Ishikawa (cell line): ENCODE measurements around the gene IFIT1B.

Source experiments
- CEBPB ChIP-seq: IDR thresholded peaks from 2 replicates; pipeline ENCODE4 v1.6.1; 2012
- CREB1 ChIP-seq: IDR thresholded peaks from 2 replicates; pipeline ENCODE4 v1.6.1; 2012; ENCODE audit warnings: low read depth
- EGR1 ChIP-seq: IDR thresholded peaks from 2 replicates; pipeline ENCODE4 v1.6.1; 2012
- EP300 ChIP-seq: IDR thresholded peaks from 2 replicates; pipeline ENCODE4 v1.6.1; 2012; ENCODE audit warnings: borderline replicate concordance
- FOXM1 ChIP-seq: IDR thresholded peaks from 2 replicates; pipeline ENCODE4 v1.6.1; 2012; ENCODE audit warnings: low read depth, borderline replicate concordance
- NFIC ChIP-seq: IDR thresholded peaks from 2 replicates; pipeline ENCODE4 v1.6.1; 2012
- RAD21 ChIP-seq: IDR thresholded peaks from 2 replicates; pipeline ENCODE4 v1.6.1; 2012; ENCODE audit warnings: low read depth
- REST ChIP-seq: IDR thresholded peaks from 2 replicates; pipeline ENCODE4 v1.6.1; 2012; ENCODE audit warnings: low read depth, mild to moderate bottlenecking
- TAF1 ChIP-seq: IDR thresholded peaks from 2 replicates; pipeline ENCODE4 v1.6.1; 2012; ENCODE audit warnings: low read depth, mild to moderate bottlenecking
- TCF12 ChIP-seq: IDR thresholded peaks from 2 replicates; pipeline ENCODE4 v1.6.1; 2012; ENCODE audit warnings: low read depth
- TEAD4 ChIP-seq: IDR thresholded peaks from 2 replicates; pipeline ENCODE4 v1.6.1; 2012
- YY1 ChIP-seq: IDR thresholded peaks from 2 replicates; pipeline ENCODE4 v1.6.1; 2012; ENCODE audit warnings: low read depth
- ZBTB7A ChIP-seq: IDR thresholded peaks from 2 replicates; pipeline ENCODE4 v1.6.1; 2012; ENCODE audit warnings: low read depth
- TF ChIP-seq, protein P1 (sequence below): IDR thresholded peaks from 2 replicates; pipeline ENCODE4 v1.6.1; 2012
- TF ChIP-seq, protein P2 (sequence below): IDR thresholded peaks from 2 replicates; pipeline ENCODE4 v1.6.1; 2012

IFIT1B gene

DNA sequence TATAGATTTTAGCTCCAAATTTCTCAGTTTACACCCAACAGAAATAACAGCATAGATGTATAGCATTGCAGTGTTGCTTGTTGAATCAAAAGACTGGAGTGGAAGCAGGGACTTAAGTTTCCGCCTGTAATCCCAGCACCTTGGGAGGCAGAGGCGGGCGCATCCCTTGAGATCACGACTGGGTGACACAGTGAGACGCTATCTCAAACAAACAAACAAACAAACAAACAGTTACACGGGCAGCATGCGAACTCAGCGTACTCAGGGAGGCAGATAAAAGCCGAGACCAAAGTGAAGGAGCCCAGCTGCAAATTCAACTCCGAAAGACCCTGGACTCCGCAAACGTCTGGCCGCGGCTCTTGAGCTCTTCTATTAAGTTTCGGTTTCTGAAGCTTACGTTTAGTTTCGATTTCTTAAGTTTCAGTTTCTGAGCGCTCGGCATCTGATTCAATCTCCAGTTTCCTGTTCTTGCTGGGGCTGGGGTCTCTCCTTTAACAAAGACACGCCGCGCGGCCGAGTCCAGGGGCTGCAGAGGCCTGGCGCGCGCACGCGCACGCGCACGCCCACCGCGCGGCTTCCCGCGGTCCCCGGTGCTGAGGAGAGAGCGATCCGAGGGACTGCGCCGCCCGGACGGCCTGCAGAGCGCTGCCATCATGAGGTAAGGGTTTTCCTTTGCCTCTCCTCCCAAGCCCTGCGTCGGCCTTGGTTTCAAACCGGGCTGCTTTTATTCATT lies 36.5 kb downstream of the IFIT1B start, which contains the start of gene IFIT5:
Gene IFIT5, plus strand, starts transcription at position 423 of the 733 bp plus-strand sequence. Its CDS starts 231 bp downstream, at position 654.
- TF ChIP-seq TEAD4 (no peak), FOXM1 (no peak)

DNA sequence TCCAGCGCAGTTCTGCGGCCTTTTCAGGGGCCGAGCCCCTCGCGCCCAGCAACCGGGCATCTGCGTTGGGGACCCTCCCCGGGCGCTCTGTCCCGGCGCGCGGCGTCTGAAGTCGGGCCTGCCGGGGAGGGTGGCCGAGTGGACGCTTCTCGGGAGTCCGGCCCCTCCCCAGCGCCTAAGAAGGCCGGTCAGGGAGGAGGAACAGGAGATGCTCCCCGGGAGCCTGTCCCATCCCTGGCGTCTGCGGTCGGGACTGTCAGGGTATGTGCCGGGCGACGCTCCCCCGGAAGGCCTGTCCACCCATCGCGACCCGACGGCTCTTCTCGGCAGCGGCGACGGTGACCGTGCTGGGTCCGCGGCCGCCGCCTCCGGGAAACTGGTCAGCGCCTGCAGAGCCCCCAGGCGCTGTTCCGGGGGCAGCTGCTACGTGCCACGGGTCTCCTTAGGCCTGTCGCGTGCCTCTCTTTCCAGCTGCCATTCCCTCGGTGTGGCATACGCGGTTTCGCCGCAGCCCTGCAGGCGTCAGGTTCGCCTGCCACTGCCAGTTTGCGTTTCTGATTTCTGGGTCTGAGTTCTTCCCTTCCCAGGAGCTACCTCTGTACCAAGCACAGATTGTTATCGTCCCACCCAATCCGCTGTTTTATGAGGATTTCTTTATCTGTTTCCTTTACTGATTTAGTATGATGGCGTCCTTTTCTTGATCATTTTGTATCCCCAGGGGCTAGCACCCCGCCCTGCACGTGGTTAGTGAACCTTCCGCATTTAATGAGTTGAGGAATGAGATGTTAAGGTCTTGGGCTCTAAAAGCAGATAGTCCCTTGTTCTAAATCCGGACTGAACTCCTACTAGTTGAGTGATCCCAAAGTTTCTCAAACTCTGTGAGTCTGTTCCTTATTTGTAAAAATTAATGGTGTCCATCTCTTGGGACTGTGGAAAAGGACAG lies 37.3 kb downstream of the IFIT1B start:
- no peak for TF ChIP-seq TAF1
- TF ChIP-seq YY1: no peak

DNA sequence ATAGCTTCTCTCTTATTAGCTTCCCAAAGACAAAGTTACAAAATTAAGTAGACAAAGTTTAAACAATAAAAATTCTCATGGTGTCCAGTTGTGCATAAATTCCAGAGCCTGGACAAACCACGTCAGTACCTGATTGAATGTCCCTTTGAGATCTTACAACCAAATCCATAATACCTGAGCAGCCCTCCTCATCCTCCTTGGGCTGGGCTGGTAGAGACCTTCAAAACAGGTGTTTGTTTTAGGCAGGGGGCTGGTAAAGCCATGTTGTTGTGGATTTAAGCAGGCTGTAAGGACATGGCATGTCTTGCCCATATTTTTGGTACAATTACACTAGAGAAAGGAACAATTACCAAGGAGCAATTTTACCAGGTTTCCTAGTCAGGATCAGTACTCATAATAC lies 38.6 kb downstream of the IFIT1B start:
- TF ChIP-seq, protein P1, sequence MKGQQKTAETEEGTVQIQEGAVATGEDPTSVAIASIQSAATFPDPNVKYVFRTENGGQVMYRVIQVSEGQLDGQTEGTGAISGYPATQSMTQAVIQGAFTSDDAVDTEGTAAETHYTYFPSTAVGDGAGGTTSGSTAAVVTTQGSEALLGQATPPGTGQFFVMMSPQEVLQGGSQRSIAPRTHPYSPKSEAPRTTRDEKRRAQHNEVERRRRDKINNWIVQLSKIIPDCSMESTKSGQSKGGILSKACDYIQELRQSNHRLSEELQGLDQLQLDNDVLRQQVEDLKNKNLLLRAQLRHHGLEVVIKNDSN: no peak
- no peak for TF ChIP-seq CREB1
- TF ChIP-seq TAF1: no peak

DNA sequence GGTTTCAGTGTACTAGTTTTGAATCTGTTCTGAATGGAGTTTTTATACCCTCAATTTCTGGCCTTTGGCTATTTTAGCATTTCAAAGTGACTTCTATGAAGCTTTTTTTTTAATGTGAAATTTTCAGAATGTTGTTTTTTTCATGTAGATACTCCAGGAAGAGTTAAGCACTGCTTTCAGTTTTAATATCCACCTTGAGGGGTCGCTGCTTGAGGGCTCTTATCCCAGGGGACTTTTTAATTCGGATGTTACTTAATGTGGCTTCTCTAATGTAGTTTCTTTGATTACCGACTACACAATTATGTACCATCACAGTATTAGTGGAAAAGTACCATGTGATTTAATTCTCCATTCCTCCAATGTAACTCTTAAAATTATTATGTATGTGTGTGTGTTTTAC lies 41.7 kb downstream of the IFIT1B start:
- TF ChIP-seq CEBPB (no peak), EP300 (no peak), TEAD4 (no peak), REST (no peak), TCF12 (no peak), EGR1 (no peak), TAF1 (no peak), CREB1 (no peak), ZBTB7A (no peak), YY1 (no peak), FOXM1 (no peak), RAD21 (no peak), NFIC (no peak)
- TF ChIP-seq, protein P2, sequence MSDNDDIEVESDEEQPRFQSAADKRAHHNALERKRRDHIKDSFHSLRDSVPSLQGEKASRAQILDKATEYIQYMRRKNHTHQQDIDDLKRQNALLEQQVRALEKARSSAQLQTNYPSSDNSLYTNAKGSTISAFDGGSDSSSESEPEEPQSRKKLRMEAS: no peak
- TF ChIP-seq, protein P1: no peak

DNA sequence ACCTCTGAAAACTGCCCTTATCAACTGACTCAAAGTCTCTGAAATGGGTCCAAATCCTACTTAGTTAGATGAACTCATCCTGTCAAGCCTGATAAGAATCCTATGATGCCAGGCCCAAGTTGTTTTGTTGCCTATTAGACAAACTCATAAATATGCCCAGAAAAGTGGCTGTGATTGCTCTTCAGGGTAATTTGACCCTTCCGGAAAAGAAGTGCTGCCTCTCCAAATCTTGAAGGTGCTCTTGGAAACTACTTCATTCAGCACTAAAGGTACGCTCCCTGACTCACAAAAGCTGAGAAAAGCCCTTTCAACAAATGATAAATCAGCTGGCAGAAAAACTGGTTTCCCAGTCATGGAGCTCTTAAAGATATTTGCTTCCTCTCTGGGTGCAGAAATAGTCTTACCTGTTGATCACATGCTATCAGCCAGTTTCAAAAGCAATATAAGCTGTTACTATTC lies 43.2 kb downstream of the IFIT1B start:
- TF ChIP-seq TAF1 (no peak), YY1 (no peak), CEBPB (no peak), CREB1 (no peak), EP300 (no peak), EGR1 (no peak), TEAD4 (no peak), REST (no peak), ZBTB7A (no peak), RAD21 (no peak), FOXM1 (no peak), NFIC (no peak), TCF12 (no peak)
- TF ChIP-seq, protein P1: no peak
- TF ChIP-seq, protein P2: no peak
